A549 (cell line): ENCODE results near the gene FRG2C.
"Not testable (repeated sequence)": the region's sequence is repeated elsewhere in the genome, so short reads cannot be mapped to it uniquely, and the experiment has no call there.

Experiments used
- BHLHE40 ChIP-seq: IDR thresholded peaks from 2 replicates; pipeline ENCODE4 v1.6.1; 2012; ENCODE audit warnings: low read depth, low read length, inconsistent platforms
- CTCF ChIP-seq: fragments of >200 bp; sonication (Bioruptor Twin); formaldehyde crosslinking; IDR thresholded peaks from 3 replicates; pipeline ENCODE4 v1.5.1; 2016
- EHF ChIP-seq: fragments of 250-450 bp; sonication (Bioruptor Pico); IDR thresholded peaks from 2 replicates; pipeline ENCODE4 v1.5.0; 2020; ENCODE audit warnings: mild to moderate bottlenecking
- EP300 ChIP-seq, 2 experiments: fragments of >200 bp; sonication (Bioruptor Twin); formaldehyde crosslinking; IDR thresholded peaks; 2 replicates in 1 of 2; 3 replicates in 1 of 2; pipeline ENCODE4 v1.6.1; 2016 to 2017
- HOXB13 ChIP-seq: fragments of 250-450 bp; sonication (Bioruptor Pico); IDR thresholded peaks from 2 replicates; pipeline ENCODE4 v1.5.0; 2020; ENCODE audit warnings: low read depth, mild to moderate bottlenecking, moderate library complexity
- MYC ChIP-seq: IDR thresholded peaks from 2 replicates; pipeline ENCODE4 v1.6.1; 2012; ENCODE audit warnings: mild to moderate bottlenecking, inconsistent platforms, low read length, improper control_type of control experiment, borderline replicate concordance
- POLR2A ChIP-seq: IDR thresholded peaks from 2 replicates; pipeline ENCODE4 v1.6.1; 2012; ENCODE audit warnings: mild to moderate bottlenecking, low read length
- RCOR1 ChIP-seq: fragments of 150-350 bp; IDR thresholded peaks from 2 replicates; pipeline ENCODE4 v1.6.1; 2014; ENCODE audit warnings: antibody characterized with exemption, low read length, low read depth
- RFX5 ChIP-seq: fragments of 450-650 bp; IDR thresholded peaks from 2 replicates; pipeline ENCODE4 v1.7.1; 2014; ENCODE audit warnings: antibody characterized with exemption, mild to moderate bottlenecking, moderate library complexity

- not testable (repeated sequence) for TF ChIP-seq CTCF; HOXB13 (CRISPR knock-in tag); EP300 (IDR thresholded peaks at IDR 0.05); RFX5; RCOR1; BHLHE40; POLR2A; MYC; EHF (CRISPR knock-in tag)
Measured at GRCh38 chr3:75667757-75668701, 3.9 kb downstream of the FRG2C start.
